Ovary (tissue), 9 donors: Measurements from ENCODE around the gene PLEKHA3. TPM values are rescaled to one million over a fixed set of nuclear protein-coding genes. Genes with fewer than 3 reads are reported as not detected.
"Not testable (repeated sequence)": the region's sequence is repeated elsewhere in the genome, so short reads cannot be mapped to it uniquely, and the experiment has no call there.

Source experiments
- DNase-seq, 5 donors: peaks; one replicate each; pipeline ENCODE4 v3.0.0-alpha.2; 2019 to 2020
- H3K27ac ChIP-seq, 2 donors: fragments of 200-600 bp; one replicate each; pipeline versions ENCODE4 v1.5.1 to v1.8.0; 2019 to 2022
- H3K27me3 ChIP-seq: fragments of 200-600 bp; one replicate; pipeline ENCODE4 v1.8.0; 2022
- H3K36me3 ChIP-seq: fragments of 200-600 bp; sonication (generic); one replicate; pipeline ENCODE4 v1.5.1; 2019
- H3K4me1 ChIP-seq: one replicate; pipeline ENCODE4 v1.8.1; 2013; ENCODE audit warnings: mild to moderate bottlenecking, moderate library complexity; ENCODE audit not compliant: insufficient read depth
- H3K4me3 ChIP-seq: fragments of 200-600 bp; sonication (generic); one replicate; pipeline ENCODE4 v1.5.1; 2017
- H3K9me3 ChIP-seq, 2 donors: fragments of 200-600 bp in 1 of 2; sonication (generic) in 1 of 2; one replicate each; pipeline versions ENCODE4 v1.5.1 to v1.8.1; 2013 to 2019; ENCODE audit warnings: mild to moderate bottlenecking in 1 of 2, moderate library complexity in 1 of 2
- EP300 ChIP-seq: sonication (generic); formaldehyde crosslinking; IDR thresholded peaks from one replicate; pipeline ENCODE4 v1.6.1; 2017; ENCODE audit warnings: antibody characterized with exemption
- POLR2A ChIP-seq: fragments of 450-650 bp; IDR thresholded peaks from one replicate; pipeline ENCODE4 v1.6.1; 2017; ENCODE audit warnings: antibody characterized with exemption, mild to moderate bottlenecking, moderate library complexity
- WGBS, 3 donors: extraction: QIAGEN DNeasy Blood & Tissue Kit in 1 of 3; methylation state at CpG; one replicate each; pipeline versions ENCODE4 v1.1.5 to v1.1.7; 2013 to 2017; 5-methylcytosine and 5-hydroxymethylcytosine counted together
- intact Hi-C, 4 donors: fragments of 100-400 bp; cut with DNase I; formaldehyde crosslinking; loops; one replicate each; pipeline versions ENCODE4 v1.11.0 to v1.15.1; 2022 to 2023
- polyA plus RNA-seq, 2 donors: library from polyadenylated mRNA; stranded (reverse); fragments of 200-250 nt in 1 of 2; fragments of 350-450 nt in 1 of 2; fragmentation: Illumina TruSeq in 1 of 2; extraction: RNeasy Lipid Tissue Mini Kit (QIAGEN cat#74804) in 1 of 2; gene quantifications; one replicate each; pipeline ENCODE4 v1.2.3, GENCODE V29; 2013 to 2014
- total RNA-seq, 7 donors: library from RNA; depleted of rRNA in 2 of 7; stranded (reverse); fragments of >200 nt in 2 of 7; fragmentation: NEBNext Ultra II Directional in 3 of 7; extraction: Animal tissue kit (Norgen Biotek cat#: 25700) in 3 of 7; gene quantifications; one replicate each; pipeline versions ENCODE4 v1.1.0 to v1.2.4, GENCODE V29; 2016 to 2023
- TF ChIP-seq, protein P1 (sequence below), 3 donors: fragments of 450-650 bp in 2 of 3; fragments of 200-600 bp in 1 of 3; IDR thresholded peaks; one replicate each; pipeline versions ENCODE4 v1.5.1 to v1.8.0; 2016 to 2022; ENCODE audit warnings: antibody characterized with exemption in 3 of 3, mild to moderate bottlenecking in 1 of 3
- donor health status: DM: no; HTN: no; CAD: no; lungs with moderate emphysema.
- donor health status: DM: no; HTN: no; CAD: no.
- donor health status: Bipolar disorder and iron deficiency.
- donor health status: DM: yes; HTN: yes; CAD: no.
- donor health status: DM: no; HTN: no; CAD: no.
- donor health status: DM: yes; HTN: yes; CAD: no.

Gene PLEKHA3
- total and polyA plus RNA-seq, 9 donors: 4.4 to 40.6 (median 30.7) TPM

DNA sequence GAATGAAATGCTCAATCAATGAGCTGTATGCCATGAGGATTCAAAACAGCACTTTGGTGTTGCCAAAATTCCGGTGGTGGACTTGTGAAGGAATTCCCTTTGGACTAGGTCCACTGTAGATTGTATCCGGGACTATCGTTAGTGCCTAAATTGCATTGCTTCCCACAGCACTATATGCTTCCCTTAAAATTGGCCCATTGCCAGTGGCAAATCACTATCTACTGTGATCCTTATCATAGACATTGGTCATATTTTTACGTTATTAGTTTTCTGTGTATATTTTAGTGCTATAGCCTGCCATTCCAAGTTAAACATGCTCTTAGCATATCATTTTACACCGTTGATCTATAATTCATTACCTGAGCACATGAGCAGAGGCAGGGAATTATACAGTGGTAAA, 27.4 kb upstream of the PLEKHA3 start:
- Histone ChIP-seq H3K4me3 (no peak overlapping the region), H3K9me3 (no peaks in the 10 kb centered on the region), H3K4me1 (peaks cover 6% of the 10 kb centered on the region), H3K27me3 (no peaks in the 10 kb centered on the region), H3K36me3 (no peaks in the 10 kb centered on the region), H3K27ac (no peak overlapping the region)
- 58 to 76% (median 62%) methylated on average over 5 of the region's 5 CpGs for WGBS, 3 donors
- intact Hi-C loops: no loop called here
- DNase-seq: no peak
- TF ChIP-seq POLR2A (no peak), EP300 (no peak)
- TF ChIP-seq, protein P1, sequence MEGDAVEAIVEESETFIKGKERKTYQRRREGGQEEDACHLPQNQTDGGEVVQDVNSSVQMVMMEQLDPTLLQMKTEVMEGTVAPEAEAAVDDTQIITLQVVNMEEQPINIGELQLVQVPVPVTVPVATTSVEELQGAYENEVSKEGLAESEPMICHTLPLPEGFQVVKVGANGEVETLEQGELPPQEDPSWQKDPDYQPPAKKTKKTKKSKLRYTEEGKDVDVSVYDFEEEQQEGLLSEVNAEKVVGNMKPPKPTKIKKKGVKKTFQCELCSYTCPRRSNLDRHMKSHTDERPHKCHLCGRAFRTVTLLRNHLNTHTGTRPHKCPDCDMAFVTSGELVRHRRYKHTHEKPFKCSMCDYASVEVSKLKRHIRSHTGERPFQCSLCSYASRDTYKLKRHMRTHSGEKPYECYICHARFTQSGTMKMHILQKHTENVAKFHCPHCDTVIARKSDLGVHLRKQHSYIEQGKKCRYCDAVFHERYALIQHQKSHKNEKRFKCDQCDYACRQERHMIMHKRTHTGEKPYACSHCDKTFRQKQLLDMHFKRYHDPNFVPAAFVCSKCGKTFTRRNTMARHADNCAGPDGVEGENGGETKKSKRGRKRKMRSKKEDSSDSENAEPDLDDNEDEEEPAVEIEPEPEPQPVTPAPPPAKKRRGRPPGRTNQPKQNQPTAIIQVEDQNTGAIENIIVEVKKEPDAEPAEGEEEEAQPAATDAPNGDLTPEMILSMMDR (IDR thresholded peaks at IDR 0.05): no peak

DNA sequence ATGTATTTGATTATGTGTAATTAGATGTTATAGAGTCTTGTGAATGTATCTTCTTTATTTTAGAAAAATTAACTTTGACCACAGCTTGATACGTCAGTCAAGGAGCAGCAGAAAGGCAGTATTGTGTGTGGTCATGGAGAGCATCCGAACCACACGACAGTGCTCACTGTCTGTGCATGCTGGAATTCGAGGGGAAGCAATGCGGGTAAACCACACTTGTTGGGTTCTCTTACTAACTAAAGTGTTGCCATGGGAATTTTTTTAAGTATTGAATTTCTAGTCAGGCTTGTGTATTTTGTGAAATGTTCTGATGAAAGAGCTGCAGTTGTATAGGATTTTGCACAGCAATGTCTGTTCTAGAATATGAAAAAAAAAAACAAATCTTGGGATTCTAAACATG, 24.3 kb upstream of the PLEKHA3 start:
- intact Hi-C loops: no loop called here
- H3K4me3 ChIP-seq: no peak overlapping the region
- H3K27ac ChIP-seq: no peak overlapping the region
- no peak for DNase-seq
- no peaks in the 10 kb centered on the region for H3K9me3 ChIP-seq
- H3K27me3 ChIP-seq: no peaks in the 10 kb centered on the region
- 87 to 95% (median 94%) methylated on average over 5 of the region's 5 CpGs for WGBS, 3 donors
- H3K36me3 ChIP-seq: no peaks in the 10 kb centered on the region
- H3K4me1 ChIP-seq: peaks cover 1% of the 10 kb centered on the region
- TF ChIP-seq EP300 (no peak), POLR2A (no peak)
- TF ChIP-seq, protein P1 (IDR thresholded peaks at IDR 0.05): no peak

DNA sequence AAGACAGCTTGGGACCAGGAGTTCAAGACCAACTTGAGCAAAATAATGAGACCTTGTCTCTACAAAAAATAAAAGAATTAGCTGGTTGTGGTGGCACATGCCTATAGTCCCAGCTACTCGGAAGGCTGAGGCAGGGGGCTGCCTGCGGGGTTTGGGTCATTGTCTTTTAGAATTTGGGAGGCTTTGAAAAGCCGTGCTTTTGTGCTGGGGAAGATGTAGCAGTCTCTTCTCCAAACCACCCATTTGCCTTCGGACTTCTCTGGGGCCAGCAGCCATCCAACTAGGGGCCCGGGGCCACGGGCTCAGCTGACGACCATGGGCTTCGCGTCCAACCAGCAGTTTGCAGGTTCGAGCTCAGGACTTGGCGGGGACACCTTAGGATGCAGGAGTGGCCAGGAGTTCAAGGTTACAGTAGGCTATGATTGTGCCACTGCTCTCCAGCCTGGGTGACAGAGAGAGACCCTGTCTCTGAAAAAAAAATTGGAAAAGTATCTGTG, 22.8 kb upstream of the PLEKHA3 start:
- Histone ChIP-seq H3K27me3 (no peaks in the 10 kb centered on the region), H3K4me3 (no peak overlapping the region), H3K9me3 (no peaks in the 10 kb centered on the region), H3K27ac (no peak overlapping the region), H3K4me1 (peaks cover 1% of the 10 kb centered on the region), H3K36me3 (no peaks in the 10 kb centered on the region)
- no peak for DNase-seq
- intact Hi-C loops: no loop called here
- TF ChIP-seq, protein P1 (IDR thresholded peaks at IDR 0.05): no peak
- no peak for TF ChIP-seq EP300
- no peak for TF ChIP-seq POLR2A
- WGBS, 3 donors: 89 to 91% (median 90%) methylated on average over 11 of the region's 11 CpGs

DNA sequence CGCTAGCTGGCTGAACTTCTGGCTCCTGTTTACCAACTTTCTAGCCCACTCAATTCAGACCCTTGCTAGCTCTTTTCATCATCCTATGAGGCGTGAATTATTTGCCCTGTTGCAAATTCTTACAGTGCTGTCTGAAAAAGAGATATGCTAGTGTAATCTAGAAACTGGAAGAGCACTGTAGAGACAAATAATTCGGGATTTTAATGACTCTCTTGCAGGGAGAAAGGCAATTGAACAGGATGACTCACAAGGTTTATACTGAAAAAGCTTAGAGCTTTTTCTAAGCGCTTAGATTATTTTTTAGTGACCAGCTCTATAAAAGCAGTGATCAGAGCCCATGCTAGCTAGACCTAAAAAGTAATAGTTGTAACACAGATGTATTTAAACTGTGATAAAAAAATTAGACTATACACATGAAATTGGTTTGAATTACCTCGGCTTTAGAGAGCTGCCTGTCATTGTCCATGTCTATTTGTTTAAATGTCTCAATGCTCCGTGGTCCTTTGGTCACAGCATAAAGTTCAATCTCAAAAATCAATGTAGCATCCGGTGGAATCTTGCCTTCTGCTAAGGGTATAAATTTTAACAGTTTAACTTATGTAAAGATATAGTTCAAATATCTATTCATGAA, 10.9 kb upstream of the PLEKHA3 start:
- TF ChIP-seq, protein P1 (IDR thresholded peaks at IDR 0.05): no peak
- TF ChIP-seq POLR2A: no peak
- no peak for TF ChIP-seq EP300
- WGBS, 3 donors: 84 to 91% (median 88%) methylated on average over 7 of the region's 7 CpGs
- Histone ChIP-seq H3K9me3 (no peaks in the 10 kb centered on the region), H3K4me1 (no peaks in the 10 kb centered on the region), H3K4me3 (no peak overlapping the region), H3K27me3 (no peaks in the 10 kb centered on the region), H3K36me3 (no peaks in the 10 kb centered on the region), H3K27ac (no peak overlapping the region)
- intact Hi-C loops: no loop called here
- no peak for DNase-seq

DNA sequence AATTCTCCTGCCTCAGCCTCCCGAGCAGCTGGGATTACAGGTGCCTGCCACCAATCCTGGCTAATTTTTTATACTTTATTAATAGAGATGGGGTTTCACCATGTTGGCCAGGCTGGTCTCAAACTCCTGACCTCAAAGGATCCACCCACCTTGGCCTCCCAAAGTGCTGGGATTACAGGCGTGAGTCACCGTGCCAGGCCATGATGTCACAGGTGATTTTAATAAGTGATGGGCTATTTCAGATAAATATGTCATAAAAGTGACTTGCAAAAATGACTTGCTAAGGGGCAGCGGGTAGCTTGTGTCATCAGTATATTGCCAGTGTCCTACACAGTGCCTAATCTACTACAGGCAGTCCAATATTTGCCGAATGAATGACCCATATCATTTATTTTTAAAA, 8.9 kb upstream of the PLEKHA3 start:
- H3K4me1 ChIP-seq, H3K4me3 ChIP-seq, DNase-seq, H3K36me3 ChIP-seq, H3K27me3 ChIP-seq, H3K9me3 ChIP-seq, H3K27ac ChIP-seq, intact Hi-C loops: not testable (repeated sequence)
- 83 to 91% (median 85%) methylated on average over 5 of the region's 5 CpGs for WGBS, 3 donors
